Parathyroid adenoma (tissue), 2 donors: ENCODE data around the gene SCN5A.

Source experiments
- H2AFZ ChIP-seq: fragments of 300-600 bp; sonication (generic); one replicate; pipeline ENCODE4 v1.7.0; 2017; ENCODE audit warnings: antibody characterized with exemption, mild to moderate bottlenecking
- H3K27ac ChIP-seq: fragments of 300-600 bp; sonication (generic); one replicate; pipeline ENCODE4 v1.7.0; 2017
- H3K27me3 ChIP-seq: fragments of 300-600 bp; sonication (generic); one replicate; pipeline ENCODE4 v1.7.0; 2017; ENCODE audit warnings: low read length; ENCODE audit not compliant: control insufficient read depth, insufficient read depth
- H3K36me3 ChIP-seq: fragments of 300-600 bp; sonication (generic); one replicate; pipeline ENCODE4 v1.7.0; 2017; ENCODE audit warnings: low read length; ENCODE audit not compliant: control insufficient read depth, insufficient read depth
- H3K4me1 ChIP-seq: fragments of 300-600 bp; sonication (generic); one replicate; pipeline ENCODE4 v1.7.0; 2017; ENCODE audit warnings: control low read depth
- H3K4me2 ChIP-seq: fragments of 300-600 bp; sonication (generic); one replicate; pipeline ENCODE4 v1.7.0; 2017; ENCODE audit warnings: low read length
- H3K4me3 ChIP-seq: fragments of 300-600 bp; sonication (generic); one replicate; pipeline ENCODE4 v1.7.0; 2017; ENCODE audit warnings: low read depth, low read length
- H3K79me2 ChIP-seq: fragments of 300-600 bp; sonication (generic); one replicate; pipeline ENCODE4 v1.7.0; 2017; ENCODE audit warnings: control low read depth
- H3K9ac ChIP-seq: fragments of 300-600 bp; sonication (generic); one replicate; pipeline ENCODE4 v1.7.0; 2017; ENCODE audit warnings: mild to moderate bottlenecking
- H3K9me3 ChIP-seq: fragments of 300-600 bp; sonication (generic); one replicate; pipeline ENCODE4 v1.7.0; 2017; ENCODE audit warnings: low read length; ENCODE audit not compliant: control insufficient read depth
- TF ChIP-seq, protein P1 (sequence below): fragments of 300-600 bp; sonication (generic); IDR thresholded peaks from one replicate; pipeline ENCODE4 v1.7.0; 2017; ENCODE audit warnings: antibody characterized with exemption, mild to moderate bottlenecking
- donor health status: primary hyperparathyroidism.

Gene SCN5A

DNA sequence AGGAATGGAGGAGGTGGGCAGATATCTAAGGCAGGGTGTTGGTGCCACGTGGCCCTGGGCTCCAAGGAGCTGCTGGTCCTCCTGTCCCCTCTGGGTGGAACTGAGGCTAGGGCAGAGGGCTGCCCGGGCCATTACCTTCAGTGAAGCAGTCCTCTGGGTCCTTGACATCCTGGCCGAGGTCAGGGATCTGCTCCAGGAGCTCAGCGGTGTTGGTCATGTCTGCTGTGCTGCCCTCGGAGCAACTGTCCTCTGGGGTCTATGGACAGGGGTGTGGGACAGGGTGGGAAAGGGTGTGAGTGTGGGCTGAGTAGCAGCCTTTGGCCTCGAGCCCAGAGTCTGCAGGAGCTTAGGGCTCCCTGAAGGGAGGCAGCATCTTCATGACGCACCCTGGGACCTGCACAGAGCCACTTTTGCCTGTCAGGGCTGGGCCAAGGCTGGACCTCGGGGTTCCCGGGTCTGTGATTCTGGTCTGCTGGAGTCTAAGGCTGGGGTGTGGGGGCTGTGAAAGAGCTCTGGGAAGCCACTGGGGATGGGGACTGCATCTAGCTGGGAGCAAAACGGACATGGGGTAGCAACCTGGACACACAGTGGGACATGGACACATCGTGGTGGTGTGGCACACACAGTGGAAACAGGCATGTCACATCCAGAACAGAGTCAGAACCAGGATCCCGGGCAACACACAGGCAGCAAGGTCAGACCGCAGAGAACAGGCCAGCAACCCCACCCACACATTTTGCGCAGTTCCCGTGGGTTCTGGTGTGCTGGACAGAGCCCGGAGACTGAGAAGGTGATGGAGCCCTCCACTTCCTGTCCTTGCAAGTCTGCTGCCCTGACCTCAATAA is 72.7 kb downstream of the SCN5A start:
- TF ChIP-seq, protein P1, sequence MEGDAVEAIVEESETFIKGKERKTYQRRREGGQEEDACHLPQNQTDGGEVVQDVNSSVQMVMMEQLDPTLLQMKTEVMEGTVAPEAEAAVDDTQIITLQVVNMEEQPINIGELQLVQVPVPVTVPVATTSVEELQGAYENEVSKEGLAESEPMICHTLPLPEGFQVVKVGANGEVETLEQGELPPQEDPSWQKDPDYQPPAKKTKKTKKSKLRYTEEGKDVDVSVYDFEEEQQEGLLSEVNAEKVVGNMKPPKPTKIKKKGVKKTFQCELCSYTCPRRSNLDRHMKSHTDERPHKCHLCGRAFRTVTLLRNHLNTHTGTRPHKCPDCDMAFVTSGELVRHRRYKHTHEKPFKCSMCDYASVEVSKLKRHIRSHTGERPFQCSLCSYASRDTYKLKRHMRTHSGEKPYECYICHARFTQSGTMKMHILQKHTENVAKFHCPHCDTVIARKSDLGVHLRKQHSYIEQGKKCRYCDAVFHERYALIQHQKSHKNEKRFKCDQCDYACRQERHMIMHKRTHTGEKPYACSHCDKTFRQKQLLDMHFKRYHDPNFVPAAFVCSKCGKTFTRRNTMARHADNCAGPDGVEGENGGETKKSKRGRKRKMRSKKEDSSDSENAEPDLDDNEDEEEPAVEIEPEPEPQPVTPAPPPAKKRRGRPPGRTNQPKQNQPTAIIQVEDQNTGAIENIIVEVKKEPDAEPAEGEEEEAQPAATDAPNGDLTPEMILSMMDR: no peak
- Histone ChIP-seq H3K36me3 (no peaks in the 10 kb centered on the region), H2AFZ (no peak overlapping the region), H3K9me3 (no peaks in the 10 kb centered on the region), H3K9ac (no peak overlapping the region), H3K27ac (no peak overlapping the region), H3K4me2 (no peak overlapping the region), H3K27me3 (no peaks in the 10 kb centered on the region), H3K4me1 (no peaks in the 10 kb centered on the region), H3K79me2 (no peaks in the 10 kb centered on the region), H3K4me3 (no peak overlapping the region)

DNA sequence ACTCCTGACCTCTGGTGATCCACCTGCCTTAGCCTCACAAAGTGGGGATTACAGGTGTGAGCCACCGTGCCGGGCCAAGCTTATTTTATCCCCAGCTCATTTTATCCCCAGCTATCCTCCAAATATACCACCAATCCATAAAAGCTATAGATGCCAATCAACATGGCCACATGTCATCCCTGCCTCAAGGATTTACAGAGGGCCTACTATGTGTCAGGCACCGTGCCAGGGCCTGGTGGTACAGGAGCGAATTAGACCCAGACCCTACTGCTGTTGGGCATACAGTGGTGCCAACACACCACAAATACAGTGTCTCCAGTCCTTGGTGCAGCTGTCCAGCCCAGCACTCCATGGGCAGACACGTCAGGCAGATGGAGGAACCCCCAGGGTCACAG is 73.4 kb downstream of the SCN5A start:
- H3K36me3 ChIP-seq: no peaks in the 10 kb centered on the region
- no peak overlapping the region for H3K27ac ChIP-seq
- TF ChIP-seq, protein P1: no peak
- H3K4me1 ChIP-seq: no peaks in the 10 kb centered on the region
- no peak overlapping the region for H3K9ac ChIP-seq
- no peaks in the 10 kb centered on the region for H3K9me3 ChIP-seq
- no peak overlapping the region for H2AFZ ChIP-seq
- no peak overlapping the region for H3K4me2 ChIP-seq
- no peaks in the 10 kb centered on the region for H3K27me3 ChIP-seq
- H3K79me2 ChIP-seq: no peaks in the 10 kb centered on the region
- H3K4me3 ChIP-seq: no peak overlapping the region

GRCh38 chr3:38575279-38575843 is 74.1 kb downstream of the SCN5A start:
- no peaks in the 10 kb centered on the region for H3K36me3 ChIP-seq
- no peak overlapping the region for H2AFZ ChIP-seq

GRCh38 chr3:38574411-38575278 is 74.8 kb downstream of the SCN5A start:
- no peak overlapping the region for H2AFZ ChIP-seq

More at GRCh38 chr3:38575279-38575843, 74.1 kb downstream of the SCN5A start:
- no peak overlapping the region for H3K9ac ChIP-seq
- no peaks in the 10 kb centered on the region for H3K4me1 ChIP-seq
- H3K79me2 ChIP-seq: no peaks in the 10 kb centered on the region
- no peak overlapping the region for H3K4me2 ChIP-seq
- no peaks in the 10 kb centered on the region for H3K27me3 ChIP-seq
- no peak overlapping the region for H3K4me3 ChIP-seq
- TF ChIP-seq, protein P1: no peak
- no peaks in the 10 kb centered on the region for H3K9me3 ChIP-seq
- H3K27ac ChIP-seq: no peak overlapping the region

More at GRCh38 chr3:38574411-38575278, 74.8 kb downstream of the SCN5A start:
- no peaks in the 10 kb centered on the region for H3K79me2 ChIP-seq
- H3K27me3 ChIP-seq: no peaks in the 10 kb centered on the region
- no peaks in the 10 kb centered on the region for H3K4me1 ChIP-seq
- no peak overlapping the region for H3K4me3 ChIP-seq
- no peaks in the 10 kb centered on the region for H3K36me3 ChIP-seq
- no peak overlapping the region for H3K27ac ChIP-seq
- no peak overlapping the region for H3K4me2 ChIP-seq
- H3K9me3 ChIP-seq: no peaks in the 10 kb centered on the region
- no peak overlapping the region for H3K9ac ChIP-seq
- TF ChIP-seq, protein P1: no peak
